ENCODE data around the gene STK10. TPM values are rescaled to one million over a fixed set of nuclear protein-coding genes. Genes with fewer than 3 reads are reported as not detected.

Gene STK10
- total RNA-seq, 1 donor from 2014 or later, result 66.2 TPM

DNA sequence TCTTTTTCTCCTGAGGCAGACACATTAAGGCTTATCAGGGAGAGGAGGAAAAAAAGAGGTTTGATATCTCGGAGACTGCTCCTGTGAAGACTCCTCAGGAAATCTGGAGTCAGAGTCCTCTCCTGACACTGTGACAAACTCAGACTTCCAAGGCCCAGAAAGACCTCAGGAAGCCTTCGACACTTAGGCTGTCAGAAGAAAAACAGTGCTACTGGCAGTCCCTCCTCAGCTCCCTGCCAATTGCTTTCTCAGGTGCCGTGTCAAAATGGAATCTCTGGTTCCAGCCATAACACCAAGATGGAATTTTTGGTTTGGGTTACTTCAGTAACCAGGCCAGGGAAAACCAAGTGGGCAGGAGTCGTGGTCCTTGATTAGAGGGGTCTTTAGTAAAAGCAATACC is 4.1 kb downstream of the STK10 start:
- H3K27ac Mint-ChIP-seq (ENCODE audit: unreplicated experiment), result peak overlapping the region; percentile 82
- peaks cover 64% of the 10 kb centered on the region for H3K4me1 Mint-ChIP-seq (ENCODE audit: unreplicated experiment)
- peaks cover 6% of the 10 kb centered on the region for H3K36me3 Mint-ChIP-seq (ENCODE audit: unreplicated experiment)
- TF ChIP-seq, protein P1, sequence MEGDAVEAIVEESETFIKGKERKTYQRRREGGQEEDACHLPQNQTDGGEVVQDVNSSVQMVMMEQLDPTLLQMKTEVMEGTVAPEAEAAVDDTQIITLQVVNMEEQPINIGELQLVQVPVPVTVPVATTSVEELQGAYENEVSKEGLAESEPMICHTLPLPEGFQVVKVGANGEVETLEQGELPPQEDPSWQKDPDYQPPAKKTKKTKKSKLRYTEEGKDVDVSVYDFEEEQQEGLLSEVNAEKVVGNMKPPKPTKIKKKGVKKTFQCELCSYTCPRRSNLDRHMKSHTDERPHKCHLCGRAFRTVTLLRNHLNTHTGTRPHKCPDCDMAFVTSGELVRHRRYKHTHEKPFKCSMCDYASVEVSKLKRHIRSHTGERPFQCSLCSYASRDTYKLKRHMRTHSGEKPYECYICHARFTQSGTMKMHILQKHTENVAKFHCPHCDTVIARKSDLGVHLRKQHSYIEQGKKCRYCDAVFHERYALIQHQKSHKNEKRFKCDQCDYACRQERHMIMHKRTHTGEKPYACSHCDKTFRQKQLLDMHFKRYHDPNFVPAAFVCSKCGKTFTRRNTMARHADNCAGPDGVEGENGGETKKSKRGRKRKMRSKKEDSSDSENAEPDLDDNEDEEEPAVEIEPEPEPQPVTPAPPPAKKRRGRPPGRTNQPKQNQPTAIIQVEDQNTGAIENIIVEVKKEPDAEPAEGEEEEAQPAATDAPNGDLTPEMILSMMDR (IDR thresholded peaks at IDR 0.05), result no peak
- H3K27me3 Mint-ChIP-seq (ENCODE audit: unreplicated experiment), result no peaks in the 10 kb centered on the region
- no peak for DNase-seq (ENCODE audit: extremely low spot score, unreplicated experiment)
- H3K4me3 Mint-ChIP-seq (ENCODE audit: unreplicated experiment), result no peak overlapping the region
- H3K9me3 Mint-ChIP-seq (ENCODE audit: unreplicated experiment), result no peaks in the 10 kb centered on the region

- no peaks in the 10 kb centered on the region for H3K27me3 Mint-ChIP-seq (ENCODE audit: unreplicated experiment)
- peaks cover 6% of the 10 kb centered on the region for H3K36me3 Mint-ChIP-seq (ENCODE audit: unreplicated experiment)
- no peak overlapping the region for H3K4me3 Mint-ChIP-seq (ENCODE audit: unreplicated experiment)
- H3K9me3 Mint-ChIP-seq (ENCODE audit: unreplicated experiment), result no peaks in the 10 kb centered on the region
- TF ChIP-seq, protein P1 (IDR thresholded peaks at IDR 0.05), result no peak
- H3K4me1 Mint-ChIP-seq (ENCODE audit: unreplicated experiment), result peaks cover 68% of the 10 kb centered on the region
- H3K27ac Mint-ChIP-seq (ENCODE audit: unreplicated experiment), result no peak overlapping the region
- DNase-seq (ENCODE audit: extremely low spot score, unreplicated experiment), result no peak
These were observed 5.7 kb downstream of the STK10 start for GRCh38 chr5:172182291-172182690.

DNA sequence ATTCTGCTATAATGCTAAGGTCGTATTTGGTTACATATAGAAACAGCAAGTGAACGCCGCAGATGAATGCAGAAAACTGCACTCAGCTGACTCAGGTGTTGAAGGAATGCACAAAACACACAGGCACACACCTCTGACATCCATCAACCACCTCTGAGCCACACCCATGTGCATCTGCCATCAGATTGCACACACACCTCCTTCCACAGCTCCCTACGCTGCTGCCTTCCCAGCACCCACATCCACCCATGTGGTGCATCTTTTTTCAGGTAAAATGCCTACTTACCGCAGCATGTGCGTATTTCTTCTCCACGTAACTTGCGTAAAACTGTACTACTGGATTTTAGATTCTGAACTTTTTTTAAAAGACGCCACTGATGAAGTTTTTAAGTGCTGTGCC is 7.1 kb downstream of the STK10 start:
- Mint-ChIP-seq H3K36me3 (ENCODE audit: unreplicated experiment) (peaks cover 6% of the 10 kb centered on the region), H3K9me3 (ENCODE audit: unreplicated experiment) (no peaks in the 10 kb centered on the region), H3K4me3 (ENCODE audit: unreplicated experiment) (no peak overlapping the region), H3K27ac (ENCODE audit: unreplicated experiment) (no peak overlapping the region), H3K4me1 (ENCODE audit: unreplicated experiment) (peaks cover 60% of the 10 kb centered on the region), H3K27me3 (ENCODE audit: unreplicated experiment) (no peaks in the 10 kb centered on the region)
- no peak for DNase-seq (ENCODE audit: extremely low spot score, unreplicated experiment)
- TF ChIP-seq, protein P1 (IDR thresholded peaks at IDR 0.05), result no peak

- Mint-ChIP-seq H3K27me3 (ENCODE audit: unreplicated experiment) (no peaks in the 10 kb centered on the region), H3K9me3 (ENCODE audit: unreplicated experiment) (no peaks in the 10 kb centered on the region), H3K27ac (ENCODE audit: unreplicated experiment) (peak overlapping the region; percentile 95), H3K36me3 (ENCODE audit: unreplicated experiment) (peaks cover 6% of the 10 kb centered on the region), H3K4me1 (ENCODE audit: unreplicated experiment) (peaks cover 60% of the 10 kb centered on the region), H3K4me3 (ENCODE audit: unreplicated experiment) (peak overlapping the region; percentile 59)
- TF ChIP-seq, protein P1 (IDR thresholded peaks at IDR 0.05), result no peak
- DNase-seq (ENCODE audit: extremely low spot score, unreplicated experiment), result no peak
These were observed 8.7 kb downstream of the STK10 start for GRCh38 chr5:172178991-172179989.

- no peaks in the 10 kb centered on the region for H3K9me3 Mint-ChIP-seq (ENCODE audit: unreplicated experiment)
- DNase-seq (ENCODE audit: extremely low spot score, unreplicated experiment), result no peak
- TF ChIP-seq, protein P1 (IDR thresholded peaks at IDR 0.05), result no peak
- peak overlapping the region; percentile 95 for H3K27ac Mint-ChIP-seq (ENCODE audit: unreplicated experiment)
- H3K4me1 Mint-ChIP-seq (ENCODE audit: unreplicated experiment), result peaks cover 65% of the 10 kb centered on the region
- H3K27me3 Mint-ChIP-seq (ENCODE audit: unreplicated experiment), result no peaks in the 10 kb centered on the region
- peaks cover 6% of the 10 kb centered on the region for H3K36me3 Mint-ChIP-seq (ENCODE audit: unreplicated experiment)
- no peak overlapping the region for H3K4me3 Mint-ChIP-seq (ENCODE audit: unreplicated experiment)
These were observed 9.6 kb downstream of the STK10 start for GRCh38 chr5:172178301-172178987.
